ENCODE measurements around the gene ASIC1. TPM values are rescaled to one million over a fixed set of nuclear protein-coding genes. Genes with fewer than 3 reads are reported as not detected.

The ASIC1 gene
- total RNA-seq, 1 experiment from 2014 or later = 2.7 TPM

- TF ChIP-seq, protein P1, sequence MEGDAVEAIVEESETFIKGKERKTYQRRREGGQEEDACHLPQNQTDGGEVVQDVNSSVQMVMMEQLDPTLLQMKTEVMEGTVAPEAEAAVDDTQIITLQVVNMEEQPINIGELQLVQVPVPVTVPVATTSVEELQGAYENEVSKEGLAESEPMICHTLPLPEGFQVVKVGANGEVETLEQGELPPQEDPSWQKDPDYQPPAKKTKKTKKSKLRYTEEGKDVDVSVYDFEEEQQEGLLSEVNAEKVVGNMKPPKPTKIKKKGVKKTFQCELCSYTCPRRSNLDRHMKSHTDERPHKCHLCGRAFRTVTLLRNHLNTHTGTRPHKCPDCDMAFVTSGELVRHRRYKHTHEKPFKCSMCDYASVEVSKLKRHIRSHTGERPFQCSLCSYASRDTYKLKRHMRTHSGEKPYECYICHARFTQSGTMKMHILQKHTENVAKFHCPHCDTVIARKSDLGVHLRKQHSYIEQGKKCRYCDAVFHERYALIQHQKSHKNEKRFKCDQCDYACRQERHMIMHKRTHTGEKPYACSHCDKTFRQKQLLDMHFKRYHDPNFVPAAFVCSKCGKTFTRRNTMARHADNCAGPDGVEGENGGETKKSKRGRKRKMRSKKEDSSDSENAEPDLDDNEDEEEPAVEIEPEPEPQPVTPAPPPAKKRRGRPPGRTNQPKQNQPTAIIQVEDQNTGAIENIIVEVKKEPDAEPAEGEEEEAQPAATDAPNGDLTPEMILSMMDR (conservative IDR thresholded peaks at IDR 0.05; ENCODE audit: low read depth, low read length) = no peak
- no peak for TF ChIP-seq EZH2 (IDR thresholded peaks at IDR 0.05; ENCODE audit: borderline replicate concordance, low read depth, low read length, poor library complexity, severe bottlenecking)
- Histone ChIP-seq H3K4me1 (ENCODE audit: insufficient read depth, low read length, poor library complexity, severe bottlenecking) (no peaks in the 10 kb centered on the region), H3K36me3 (ENCODE audit: insufficient read depth, low read length, poor library complexity, severe bottlenecking) (no peaks in the 10 kb centered on the region), H3K9me3 (ENCODE audit: low read depth, low read length, poor library complexity, severe bottlenecking) (no peaks in the 10 kb centered on the region), H3K4me3 (ENCODE audit: low read depth, low read length, poor library complexity, severe bottlenecking) (no peak overlapping the region), H3K27me3 (replicated peaks; ENCODE audit: insufficient read depth, low read depth, low read length, poor library complexity) (no peaks in the 10 kb centered on the region), H3K27ac (ENCODE audit: low read depth, low read length, poor library complexity, severe bottlenecking) (no peak overlapping the region)
- no peak for DNase-seq (ENCODE audit: low spot score)
- intact Hi-C loops (cut with micrococcal nuclease; ENCODE audit: unreplicated experiment) = no loop called here
- ChIA-PET POLR2A (ENCODE audit: low non-redundant PET) (no interaction called here), CTCF (interaction anchor here (0.5 to 0.7 kb wide), 3 partner anchors 50 to 137 kb away, joined by 6 to 21 read pairs (median 6); no protein-coding TSS in a partner anchor)
- BruUV-seq (replicated peaks) = no TSS peak
Measured at GRCh38 chr12:50043854-50044253, 13.5 kb upstream of the ASIC1 start.

GRCh38 chr12:50047693-50048250 lies 9.6 kb upstream of the ASIC1 start:
- H3K4me3 ChIP-seq (ENCODE audit: low read depth, low read length, poor library complexity, severe bottlenecking) = no peak overlapping the region
- TF ChIP-seq EZH2 (IDR thresholded peaks at IDR 0.05; ENCODE audit: borderline replicate concordance, low read depth, low read length, poor library complexity, severe bottlenecking) = no peak
- TF ChIP-seq, protein P1 (conservative IDR thresholded peaks at IDR 0.05; ENCODE audit: low read depth, low read length) = no peak
- DNase-seq (ENCODE audit: low spot score) = no peak
- ChIA-PET CTCF (no interaction called here), POLR2A (ENCODE audit: low non-redundant PET) (no interaction called here)
- peaks cover 21% of the 10 kb centered on the region for H3K4me1 ChIP-seq (ENCODE audit: insufficient read depth, low read length, poor library complexity, severe bottlenecking)
- no peaks in the 10 kb centered on the region for H3K27me3 ChIP-seq (replicated peaks; ENCODE audit: insufficient read depth, low read depth, low read length, poor library complexity)
- no peaks in the 10 kb centered on the region for H3K36me3 ChIP-seq (ENCODE audit: insufficient read depth, low read length, poor library complexity, severe bottlenecking)
- intact Hi-C loops (cut with micrococcal nuclease; ENCODE audit: unreplicated experiment) = no loop called here
- no TSS peak for BruUV-seq (replicated peaks)
- H3K9me3 ChIP-seq (ENCODE audit: low read depth, low read length, poor library complexity, severe bottlenecking) = no peaks in the 10 kb centered on the region
- no peak overlapping the region for H3K27ac ChIP-seq (ENCODE audit: low read depth, low read length, poor library complexity, severe bottlenecking)

DNA sequence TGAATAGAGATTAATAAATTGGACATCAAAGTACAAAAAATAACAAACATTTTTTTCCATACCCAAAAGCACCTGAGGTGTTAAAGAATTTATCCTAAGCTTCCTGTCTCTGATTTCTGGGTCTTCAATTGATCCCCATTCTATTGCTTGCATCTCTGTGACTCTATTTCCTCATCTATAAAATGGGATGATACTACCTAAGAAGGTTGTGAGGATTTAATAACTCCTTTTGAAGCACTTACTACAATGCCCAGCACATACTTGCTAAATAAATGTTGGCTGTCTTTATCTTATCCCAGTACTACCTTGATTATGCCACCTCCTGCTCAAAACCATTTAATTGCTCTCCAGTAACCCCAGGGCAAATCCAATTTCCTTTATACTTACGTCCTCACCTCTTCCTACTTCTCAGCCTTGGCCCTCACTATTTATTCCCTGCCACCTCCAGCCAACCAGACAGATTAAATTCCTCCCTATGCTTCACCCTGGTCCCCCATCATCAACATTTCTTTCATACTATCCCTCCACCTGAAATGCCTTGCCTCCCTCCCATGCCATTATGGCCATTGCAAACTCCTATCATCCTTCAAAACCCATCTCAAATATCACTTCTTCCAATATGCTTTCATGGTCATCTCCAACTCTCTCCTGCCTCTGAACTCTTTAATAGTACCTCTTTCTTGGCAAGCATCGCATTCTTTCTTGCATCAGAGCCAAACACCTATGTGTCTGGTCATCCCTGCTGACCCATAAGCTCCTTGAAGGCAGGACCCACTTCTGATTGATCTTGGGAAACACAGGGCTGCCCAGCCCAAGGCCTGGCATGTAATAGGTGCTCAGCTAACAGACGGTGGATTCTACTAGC lies 7.9 kb upstream of the ASIC1 start:
- H3K4me1 ChIP-seq (ENCODE audit: insufficient read depth, low read length, poor library complexity, severe bottlenecking) = peaks cover 21% of the 10 kb centered on the region
- no peak for TF ChIP-seq EZH2 (IDR thresholded peaks at IDR 0.05; ENCODE audit: borderline replicate concordance, low read depth, low read length, poor library complexity, severe bottlenecking)
- TF ChIP-seq, protein P1 (conservative IDR thresholded peaks at IDR 0.05; ENCODE audit: low read depth, low read length) = no peak
- H3K27me3 ChIP-seq (replicated peaks; ENCODE audit: insufficient read depth, low read depth, low read length, poor library complexity) = no peaks in the 10 kb centered on the region
- POLR2A ChIA-PET (ENCODE audit: low non-redundant PET) = interaction anchor here (0.6 kb wide), 3 partner anchors 9 to 1957 kb away, joined by 4 to 8 read pairs (median 5); partner anchors contain the start of gene CERS5
- no peak overlapping the region for H3K4me3 ChIP-seq (ENCODE audit: low read depth, low read length, poor library complexity, severe bottlenecking)
- peak overlapping the region; percentile 60 for H3K27ac ChIP-seq (ENCODE audit: low read depth, low read length, poor library complexity, severe bottlenecking)
- intact Hi-C loops (cut with micrococcal nuclease; ENCODE audit: unreplicated experiment) = no loop called here
- no TSS peak for BruUV-seq (replicated peaks)
- no peak for DNase-seq (ENCODE audit: low spot score)
- H3K36me3 ChIP-seq (ENCODE audit: insufficient read depth, low read length, poor library complexity, severe bottlenecking) = no peaks in the 10 kb centered on the region
- no peaks in the 10 kb centered on the region for H3K9me3 ChIP-seq (ENCODE audit: low read depth, low read length, poor library complexity, severe bottlenecking)
- CTCF ChIA-PET = interaction anchor here (0.6 to 1.9 kb wide), 3 partner anchors 10 to 21 kb away, joined by 7 to 12 read pairs (median 8); no protein-coding TSS in a partner anchor
